PFSK-1 (cell line): Measurements from ENCODE around the gene OGFR.

Experiments used
- POLR2AphosphoS5 ChIP-seq: IDR thresholded peaks from 2 replicates; pipeline ENCODE4 v1.6.1; 2012; ENCODE audit warnings: low read depth, mild to moderate bottlenecking, control low read depth, low read length, moderate library complexity
- SIN3A ChIP-seq: IDR thresholded peaks from 2 replicates; pipeline ENCODE4 v1.6.1; 2012; ENCODE audit warnings: mild to moderate bottlenecking, low read length, moderate library complexity, borderline replicate concordance; ENCODE audit not compliant: insufficient read depth
- TAF1 ChIP-seq: IDR thresholded peaks from 2 replicates; pipeline ENCODE4 v1.6.1; 2012; ENCODE audit warnings: low read length, control low read depth, borderline replicate concordance; ENCODE audit not compliant: insufficient read depth
- TF ChIP-seq, protein P1 (sequence below), 2 experiments: IDR thresholded peaks; 2 replicates each; pipeline versions ENCODE4 v1.6.1 to v1.8.0; 2011 to 2012; ENCODE audit warnings: low read depth in 2 of 2, low read length in 2 of 2, control low read depth in 1 of 2, inconsistent platforms in 1 of 2, mild to moderate bottlenecking in 1 of 2, moderate library complexity in 1 of 2; ENCODE audit not compliant: insufficient read depth in 1 of 2

DNA sequence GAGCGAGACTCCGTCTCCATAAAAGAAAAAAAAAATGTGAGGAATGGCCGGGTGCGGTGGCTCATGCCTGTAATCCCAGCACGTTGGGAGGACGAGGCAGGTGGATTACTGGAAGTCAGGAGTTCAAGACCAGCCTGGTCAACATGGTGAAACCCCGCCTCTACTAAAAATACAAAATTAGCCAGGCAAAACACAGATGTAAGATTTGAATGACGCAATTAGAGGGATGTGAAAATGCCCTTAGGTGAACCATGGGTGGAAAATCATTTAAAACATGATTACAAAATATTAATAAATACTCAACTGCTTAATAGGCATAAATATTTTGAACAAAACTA is 33.1 kb downstream of the OGFR start:
- TF ChIP-seq, protein P1, sequence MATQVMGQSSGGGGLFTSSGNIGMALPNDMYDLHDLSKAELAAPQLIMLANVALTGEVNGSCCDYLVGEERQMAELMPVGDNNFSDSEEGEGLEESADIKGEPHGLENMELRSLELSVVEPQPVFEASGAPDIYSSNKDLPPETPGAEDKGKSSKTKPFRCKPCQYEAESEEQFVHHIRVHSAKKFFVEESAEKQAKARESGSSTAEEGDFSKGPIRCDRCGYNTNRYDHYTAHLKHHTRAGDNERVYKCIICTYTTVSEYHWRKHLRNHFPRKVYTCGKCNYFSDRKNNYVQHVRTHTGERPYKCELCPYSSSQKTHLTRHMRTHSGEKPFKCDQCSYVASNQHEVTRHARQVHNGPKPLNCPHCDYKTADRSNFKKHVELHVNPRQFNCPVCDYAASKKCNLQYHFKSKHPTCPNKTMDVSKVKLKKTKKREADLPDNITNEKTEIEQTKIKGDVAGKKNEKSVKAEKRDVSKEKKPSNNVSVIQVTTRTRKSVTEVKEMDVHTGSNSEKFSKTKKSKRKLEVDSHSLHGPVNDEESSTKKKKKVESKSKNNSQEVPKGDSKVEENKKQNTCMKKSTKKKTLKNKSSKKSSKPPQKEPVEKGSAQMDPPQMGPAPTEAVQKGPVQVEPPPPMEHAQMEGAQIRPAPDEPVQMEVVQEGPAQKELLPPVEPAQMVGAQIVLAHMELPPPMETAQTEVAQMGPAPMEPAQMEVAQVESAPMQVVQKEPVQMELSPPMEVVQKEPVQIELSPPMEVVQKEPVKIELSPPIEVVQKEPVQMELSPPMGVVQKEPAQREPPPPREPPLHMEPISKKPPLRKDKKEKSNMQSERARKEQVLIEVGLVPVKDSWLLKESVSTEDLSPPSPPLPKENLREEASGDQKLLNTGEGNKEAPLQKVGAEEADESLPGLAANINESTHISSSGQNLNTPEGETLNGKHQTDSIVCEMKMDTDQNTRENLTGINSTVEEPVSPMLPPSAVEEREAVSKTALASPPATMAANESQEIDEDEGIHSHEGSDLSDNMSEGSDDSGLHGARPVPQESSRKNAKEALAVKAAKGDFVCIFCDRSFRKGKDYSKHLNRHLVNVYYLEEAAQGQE (IDR thresholded peaks at IDR 0.05; ENCODE audit: insufficient read depth in 1 of 2, low read depth in 2 of 2, low read length in 2 of 2): no peak
- no peak for TF ChIP-seq TAF1
- TF ChIP-seq POLR2AphosphoS5: no peak
- TF ChIP-seq SIN3A: no peak
